Uterus (tissue), 2 donors: ENCODE results near the gene CRACR2A.

Experiments
- CTCF ChIP-seq, 4 experiments: fragments of 200-600 bp in 2 of 4; fragments of 450-650 bp in 2 of 4; sonication (generic) in 2 of 4; IDR thresholded peaks; one replicate each; pipeline ENCODE4 v1.5.1; 2016 to 2019; ENCODE audit warnings: antibody characterized with exemption in 4 of 4, mild to moderate bottlenecking in 2 of 4, moderate library complexity in 1 of 4
- POLR2A ChIP-seq, 2 donors: fragments of 450-650 bp; IDR thresholded peaks; one replicate each; pipeline ENCODE4 v1.6.1; 2016; ENCODE audit warnings: antibody characterized with exemption in 2 of 2, mild to moderate bottlenecking in 1 of 2, moderate library complexity in 1 of 2

- TF ChIP-seq CTCF (IDR thresholded peaks at IDR 0.05) (no peak), POLR2A (IDR thresholded peaks at IDR 0.05) (no peak)
Observed at GRCh38 chr12:3771853-3772252, 18.9 kb upstream of the CRACR2A start.
